BLaER1 (cell line): ENCODE results near the gene TH.
A peak's percentile ranks its signal among the peaks of the same experiment; 100 is the strongest.
"Not testable (repeated sequence)": the region's sequence is repeated elsewhere in the genome, so short reads cannot be mapped to it uniquely, and the experiment has no call there.

Experiments
- H3K27ac ChIP-seq: shearing (Covaris generic); formaldehyde crosslinking; 2 replicates; pipeline ENCODE4 v1.8.1; 2022
- H3K27me3 ChIP-seq: shearing (Covaris generic); formaldehyde crosslinking; 2 replicates; pipeline ENCODE4 v1.8.1; 2022
- H3K36me3 ChIP-seq: shearing (Covaris generic); formaldehyde crosslinking; 2 replicates; pipeline ENCODE4 v1.8.1; 2022
- H3K4me1 ChIP-seq: shearing (Covaris generic); formaldehyde crosslinking; 2 replicates; pipeline ENCODE4 v1.8.1; 2022
- H3K4me2 ChIP-seq: shearing (Covaris generic); formaldehyde crosslinking; 2 replicates; pipeline ENCODE4 v1.8.1; 2022
- H3K4me3 ChIP-seq: shearing (Covaris generic); formaldehyde crosslinking; 2 replicates; pipeline ENCODE4 v1.8.1; 2022
- H3K9ac ChIP-seq: shearing (Covaris generic); formaldehyde crosslinking; 2 replicates; pipeline ENCODE4 v1.8.1; 2022
- H3K9me3 ChIP-seq: shearing (Covaris generic); formaldehyde crosslinking; 2 replicates; pipeline ENCODE4 v1.8.1; 2022
- H4K20me1 ChIP-seq: shearing (Covaris generic); formaldehyde crosslinking; 2 replicates; pipeline ENCODE4 v1.8.1; 2022
- Cebpa-rat ChIP-seq: shearing (Covaris generic); IDR thresholded peaks from 2 replicates; pipeline ENCODE4 v1.8.1; 2022

Gene TH

GRCh38 chr11:2196970-2197770 is 25.6 kb upstream of the TH start:
- peaks cover 5% of the 10 kb centered on the region; the same call in 1 of the 2 replicates for H4K20me1 ChIP-seq
- peak overlapping the region; percentile 47 for H3K4me2 ChIP-seq
- no peak overlapping the region for H3K4me3 ChIP-seq
- H3K27ac ChIP-seq: no peak overlapping the region
- H3K4me1 ChIP-seq: peaks cover 49% of the 10 kb centered on the region
- H3K9me3 ChIP-seq: peaks cover 10% of the 10 kb centered on the region; the same call in 1 of the 2 replicates
- TF ChIP-seq Cebpa-rat: no peak
- H3K36me3 ChIP-seq: no peaks in the 10 kb centered on the region
- no peak overlapping the region for H3K9ac ChIP-seq
- H3K27me3 ChIP-seq: 0 out of 2 replicates have a peak, but pooled peaks cover 7% of the 10 kb centered on the region

- Histone ChIP-seq H3K9me3 (0 out of 2 replicates have a peak, but pooled peaks cover 3% of the 10 kb centered on the region), H3K27ac (no peak overlapping the region), H3K4me2 (no peak overlapping the region), H4K20me1 (peaks cover 5% of the 10 kb centered on the region; the same call in 1 of the 2 replicates), H3K27me3 (0 out of 2 replicates have a peak, but pooled peaks cover 7% of the 10 kb centered on the region), H3K4me3 (no peak overlapping the region), H3K4me1 (peaks cover 56% of the 10 kb centered on the region), H3K9ac (no peak overlapping the region), H3K36me3 (no peaks in the 10 kb centered on the region)
- no peak for TF ChIP-seq Cebpa-rat
Measured at GRCh38 chr11:2195756-2196088, 24.1 kb upstream of the TH start.

GRCh38 chr11:2194877-2195755 is 23.5 kb upstream of the TH start:
- Histone ChIP-seq H3K9ac (no peak overlapping the region), H3K4me1 (peaks cover 62% of the 10 kb centered on the region), H3K4me2 (peak overlapping the region; percentile 34), H3K27ac (no peak overlapping the region), H3K4me3 (no peak overlapping the region), H3K9me3 (no peaks in the 10 kb centered on the region), H3K36me3 (no peaks in the 10 kb centered on the region), H4K20me1 (peaks cover 5% of the 10 kb centered on the region; the same call in 1 of the 2 replicates), H3K27me3 (0 out of 2 replicates have a peak, but pooled peaks cover 3% of the 10 kb centered on the region)
- no peak for TF ChIP-seq Cebpa-rat

GRCh38 chr11:2193888-2194595 is 22.4 kb upstream of the TH start:
- H3K9me3 ChIP-seq, H4K20me1 ChIP-seq, H3K4me3 ChIP-seq, H3K4me2 ChIP-seq, H3K27me3 ChIP-seq, H3K36me3 ChIP-seq, H3K9ac ChIP-seq, H3K27ac ChIP-seq: not testable (repeated sequence)
- peaks cover 62% of the 10 kb centered on the region for H3K4me1 ChIP-seq

GRCh38 chr11:2193099-2193887 is 21.7 kb upstream of the TH start:
- Histone ChIP-seq H4K20me1 (peaks cover 1% of the 10 kb centered on the region; the same call in 1 of the 2 replicates), H3K4me2 (no peak overlapping the region), H3K9me3 (no peaks in the 10 kb centered on the region), H3K9ac (no peak overlapping the region), H3K36me3 (no peaks in the 10 kb centered on the region), H3K27ac (no peak overlapping the region), H3K4me3 (no peak overlapping the region), H3K4me1 (peaks cover 55% of the 10 kb centered on the region), H3K27me3 (0 out of 2 replicates have a peak, but pooled peaks cover 3% of the 10 kb centered on the region)
- no peak for TF ChIP-seq Cebpa-rat

- no peak overlapping the region for H3K4me2 ChIP-seq
- no peaks in the 10 kb centered on the region for H3K36me3 ChIP-seq
- TF ChIP-seq Cebpa-rat: no peak
- H3K9ac ChIP-seq: no peak overlapping the region
- H3K4me3 ChIP-seq: no peak overlapping the region
- peaks cover 47% of the 10 kb centered on the region for H3K4me1 ChIP-seq
- H3K27me3 ChIP-seq: 0 out of 2 replicates have a peak, but pooled peaks cover 3% of the 10 kb centered on the region
- H4K20me1 ChIP-seq: no peaks in the 10 kb centered on the region; the same call in 1 of the 2 replicates
- no peaks in the 10 kb centered on the region for H3K9me3 ChIP-seq
- H3K27ac ChIP-seq: no peak overlapping the region
Measured at GRCh38 chr11:2192435-2192834, 20.8 kb upstream of the TH start.

- H3K9ac ChIP-seq: no peak overlapping the region
- H3K27me3 ChIP-seq: 0 out of 2 replicates have a peak, but pooled peaks cover 3% of the 10 kb centered on the region
- H3K4me1 ChIP-seq: peaks cover 47% of the 10 kb centered on the region
- H3K9me3 ChIP-seq: no peaks in the 10 kb centered on the region
- peak overlapping the region; percentile 62 for H3K4me2 ChIP-seq
- H3K27ac ChIP-seq: peak overlapping the region; percentile 75
- H3K4me3 ChIP-seq: no peak overlapping the region
- H4K20me1 ChIP-seq: no peaks in the 10 kb centered on the region; the same call in 1 of the 2 replicates
- TF ChIP-seq Cebpa-rat: no peak
- H3K36me3 ChIP-seq: no peaks in the 10 kb centered on the region
Measured at GRCh38 chr11:2191883-2192282, 20.3 kb upstream of the TH start.

- Histone ChIP-seq H3K4me3 (no peak overlapping the region), H3K27ac (peak overlapping the region; percentile 75), H3K27me3 (0 out of 2 replicates have a peak, but pooled peaks cover 2% of the 10 kb centered on the region), H3K4me1 (peaks cover 56% of the 10 kb centered on the region), H3K4me2 (peak overlapping the region; percentile 62), H3K36me3 (no peaks in the 10 kb centered on the region), H3K9me3 (no peaks in the 10 kb centered on the region), H4K20me1 (no peaks in the 10 kb centered on the region; the same call in 1 of the 2 replicates), H3K9ac (peak overlapping the region; percentile 42; the same call in 1 of the 2 replicates)
- TF ChIP-seq Cebpa-rat: no peak
Measured at GRCh38 chr11:2190657-2191471, 19.2 kb upstream of the TH start.
